GF-D8 (cell line): ENCODE results near the gene SLC6A19.
"Not testable (repeated sequence)": the region's sequence is repeated elsewhere in the genome, so short reads cannot be mapped to it uniquely, and the experiment has no call there.

Source experiments
- DNase-seq: peaks from one replicate; lab custom pipeline; 2025; lab: John Stamatoyannopoulos, UW

The SLC6A19 gene

DNA sequence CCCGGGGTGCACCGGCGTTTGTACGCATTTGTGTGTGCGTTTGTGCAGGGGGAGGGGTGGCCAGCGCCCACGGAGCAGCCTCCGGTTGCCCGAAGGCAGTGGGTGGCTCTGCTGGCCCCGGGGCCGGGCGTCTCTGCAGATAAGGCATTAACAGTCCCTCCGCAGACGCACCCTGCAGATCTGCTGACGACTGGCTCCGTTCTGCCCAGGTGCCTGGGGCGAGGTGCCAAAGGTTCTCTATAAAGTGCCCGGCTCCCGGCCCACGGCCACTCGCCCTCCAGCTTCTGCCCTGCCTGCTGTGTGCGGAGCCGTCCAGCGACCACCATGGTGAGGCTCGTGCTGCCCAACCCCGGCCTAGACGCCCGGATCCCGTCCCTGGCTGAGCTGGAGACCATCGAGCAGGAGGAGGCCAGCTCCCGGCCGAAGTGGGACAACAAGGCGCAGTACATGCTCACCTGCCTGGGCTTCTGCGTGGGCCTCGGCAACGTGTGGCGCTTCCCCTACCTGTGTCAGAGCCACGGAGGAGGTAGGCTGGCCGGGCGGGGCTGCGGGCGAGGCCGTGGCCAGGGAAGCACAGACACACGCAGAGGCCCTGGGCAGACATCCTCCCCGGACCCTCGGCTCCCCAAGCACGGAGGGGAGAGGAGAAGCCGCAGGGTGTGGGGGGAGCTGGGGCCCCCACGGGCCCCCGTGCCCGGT, at the start of gene SLC6A19:
SLC6A19 (plus strand) TSS at position 269 of the 699 bp plus-strand sequence; CDS start at position 325, 56 bp downstream.
- DNase-seq = no peak

- no peak for DNase-seq
These were observed 49.2 kb upstream of the SLC6A19 start for GRCh38 chr5:1152156-1152555.

DNA sequence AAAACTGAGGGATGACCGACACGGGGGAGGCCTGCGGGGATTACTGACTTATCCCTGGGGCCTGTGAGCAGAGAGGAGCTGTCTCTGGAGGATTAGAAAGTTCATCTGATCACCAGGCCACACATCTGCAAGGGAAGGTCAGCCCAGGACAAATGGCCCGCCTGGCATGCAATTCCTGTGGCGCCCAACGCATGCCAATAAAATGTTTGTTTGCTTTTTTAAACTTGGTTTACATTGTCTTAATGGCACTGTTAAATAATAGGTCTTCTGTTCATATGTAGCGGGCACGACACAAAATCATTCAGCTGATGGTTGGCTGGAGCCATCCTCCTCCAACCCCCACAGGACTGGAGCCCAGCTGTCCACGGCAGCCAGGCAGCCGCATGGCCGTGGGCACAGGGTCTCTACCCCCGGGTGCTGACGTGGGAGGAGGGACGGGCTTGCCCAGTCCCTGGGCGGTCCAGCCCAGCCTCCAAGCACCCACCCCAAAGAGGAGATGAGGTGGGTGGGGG, 48.6 kb upstream of the SLC6A19 start:
- no peak for DNase-seq

DNA sequence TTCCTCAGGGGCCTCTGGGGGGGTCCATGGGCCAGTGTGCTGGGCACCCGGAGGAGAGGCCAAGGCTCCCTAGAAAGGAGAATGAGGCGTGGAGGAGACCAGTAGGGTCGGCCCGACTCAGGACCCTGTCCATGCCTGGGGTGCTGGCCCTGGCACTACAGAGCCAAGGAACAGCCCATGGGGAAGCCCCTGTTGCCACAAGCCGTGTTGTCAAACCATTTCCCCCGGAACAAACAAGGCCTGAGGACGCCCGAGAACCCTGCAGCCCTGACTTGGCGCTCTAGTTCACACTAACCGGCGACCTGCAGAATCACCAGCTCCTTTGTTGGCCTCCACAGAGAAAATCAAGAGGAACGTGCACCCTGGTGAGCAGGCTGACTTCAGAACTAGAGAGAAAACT, 48.0 kb upstream of the SLC6A19 start:
- DNase-seq = no peak

- no peak for DNase-seq
These were observed 46.0 kb upstream of the SLC6A19 start for GRCh38 chr5:1155191-1156032.

DNA sequence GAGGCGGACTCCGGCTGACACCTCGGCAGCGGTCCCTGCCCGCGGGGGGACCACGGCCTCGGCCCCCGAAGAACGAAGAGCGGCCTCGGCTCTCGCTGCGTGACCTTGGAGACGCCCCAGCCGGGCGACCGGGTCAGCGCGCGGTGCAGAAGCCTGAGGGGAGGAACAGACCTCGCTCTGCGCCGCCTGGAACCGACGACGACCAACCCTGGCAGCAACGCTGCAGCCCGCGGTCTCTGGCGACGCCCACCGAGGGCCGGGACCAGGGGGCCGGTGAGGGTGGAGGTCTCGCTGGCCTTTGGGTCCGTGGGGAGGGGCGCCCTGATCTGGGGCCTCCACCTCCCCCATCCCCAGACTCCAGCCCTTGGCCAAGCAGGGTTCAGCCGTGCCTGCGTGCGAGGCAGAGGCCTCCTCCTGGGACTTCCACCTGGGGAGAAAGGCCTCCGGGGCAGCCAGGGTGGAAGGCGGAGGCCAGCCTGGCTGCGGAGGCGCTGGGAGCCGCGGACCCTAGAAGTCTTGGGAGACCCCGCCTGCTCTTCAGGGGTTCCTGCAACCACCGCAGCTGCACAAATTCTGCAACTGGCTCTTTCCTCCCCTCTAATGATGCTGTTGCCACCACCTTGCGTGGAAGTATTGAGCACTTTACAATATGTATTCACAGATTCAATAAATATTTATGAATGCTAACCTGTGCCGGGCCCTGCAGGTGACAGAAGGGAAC, 45.2 kb upstream of the SLC6A19 start:
- no peak for DNase-seq

DNA sequence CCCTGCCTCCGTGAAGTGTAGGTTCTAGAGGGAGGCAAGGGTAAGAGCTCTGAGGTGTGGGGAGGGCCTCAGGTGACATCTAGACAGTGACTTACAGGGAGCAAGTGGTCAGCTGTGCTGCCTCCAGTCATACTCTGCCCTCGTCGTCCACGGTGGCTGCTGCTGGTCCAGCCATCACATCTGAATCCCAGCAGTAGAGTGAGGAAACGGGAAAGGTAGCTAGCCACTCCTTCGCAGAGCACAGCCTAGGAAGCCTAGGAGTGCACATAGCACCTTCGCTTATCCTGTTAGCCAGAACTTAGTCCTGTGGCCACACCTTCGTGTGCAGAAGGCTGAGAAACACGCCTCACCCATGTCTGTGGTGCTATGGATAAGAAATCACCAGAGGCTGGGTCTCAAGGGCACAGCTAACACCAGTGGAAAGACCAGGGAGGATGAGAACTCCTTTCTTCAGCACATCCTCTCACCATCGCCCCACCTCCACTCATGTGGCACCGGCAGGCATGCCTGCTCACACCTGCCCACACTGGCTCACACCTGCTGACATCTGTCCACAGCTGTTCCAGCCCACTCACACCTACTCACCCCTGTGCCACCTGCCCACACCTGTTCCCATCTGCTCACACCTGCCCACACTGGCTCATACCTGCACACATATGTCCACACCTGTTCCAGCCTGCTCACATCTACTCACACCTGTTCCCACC, 44.5 kb upstream of the SLC6A19 start:
- no peak for DNase-seq

DNA sequence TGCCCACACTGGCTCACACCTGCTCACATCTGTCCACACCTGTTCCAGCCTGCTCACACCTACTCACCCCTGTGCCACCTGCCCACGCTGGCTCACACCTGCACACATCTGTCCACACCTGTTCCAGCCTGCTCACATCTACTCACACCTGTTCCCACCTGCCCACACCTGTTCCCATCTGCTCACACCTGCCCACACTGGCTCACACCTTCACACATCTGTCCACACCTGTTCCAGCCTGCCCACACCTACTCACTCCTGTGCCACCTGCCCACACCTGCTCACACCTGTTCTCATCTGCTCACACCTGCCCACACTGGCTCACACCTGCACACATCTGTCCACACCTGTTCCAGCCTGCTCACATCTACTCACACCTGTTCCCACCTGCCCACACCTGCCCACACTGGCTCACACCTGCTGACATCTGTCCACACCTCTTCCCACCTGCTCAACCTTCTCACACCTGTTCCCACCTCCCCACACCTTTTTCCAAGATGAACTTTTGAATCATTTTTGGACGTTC, 43.9 kb upstream of the SLC6A19 start:
- not testable (repeated sequence) for DNase-seq

DNA sequence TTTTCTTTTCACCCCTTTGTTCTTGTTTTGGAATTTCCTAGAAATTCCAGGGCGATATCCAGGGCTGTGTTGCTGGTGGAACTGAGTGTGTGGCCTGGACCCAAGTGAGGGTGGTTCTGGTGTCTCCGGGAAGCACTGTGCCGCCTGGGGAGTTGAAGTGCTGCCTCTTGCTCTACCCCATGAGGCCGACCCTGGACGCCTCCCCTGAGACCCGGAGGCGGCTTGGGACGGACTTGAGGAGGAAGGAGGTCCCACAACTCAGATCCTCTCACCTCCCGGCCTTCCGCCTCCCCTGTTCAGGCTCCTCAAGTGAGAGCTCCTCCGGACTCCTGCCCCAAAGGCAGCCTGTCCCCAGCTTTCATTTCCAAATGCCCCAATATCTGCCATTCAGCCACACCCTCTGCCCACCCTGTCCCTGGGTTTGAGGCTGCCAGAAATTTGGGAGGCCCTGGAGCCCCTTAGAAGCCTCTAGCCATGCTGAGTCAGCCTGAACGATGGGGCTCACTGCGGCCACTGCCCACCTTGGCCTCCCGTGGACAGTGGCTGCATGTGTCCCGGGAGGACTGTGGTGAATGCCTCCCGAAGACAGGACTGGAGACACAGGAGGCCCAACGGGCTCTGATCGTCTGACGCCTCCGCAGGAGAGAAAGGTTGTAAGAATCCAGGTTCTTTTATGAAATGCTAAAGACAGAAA, 42.6 kb upstream of the SLC6A19 start:
- DNase-seq = no peak

- DNase-seq = no peak
These were observed 42.1 kb upstream of the SLC6A19 start for GRCh38 chr5:1159341-1159675.

DNA sequence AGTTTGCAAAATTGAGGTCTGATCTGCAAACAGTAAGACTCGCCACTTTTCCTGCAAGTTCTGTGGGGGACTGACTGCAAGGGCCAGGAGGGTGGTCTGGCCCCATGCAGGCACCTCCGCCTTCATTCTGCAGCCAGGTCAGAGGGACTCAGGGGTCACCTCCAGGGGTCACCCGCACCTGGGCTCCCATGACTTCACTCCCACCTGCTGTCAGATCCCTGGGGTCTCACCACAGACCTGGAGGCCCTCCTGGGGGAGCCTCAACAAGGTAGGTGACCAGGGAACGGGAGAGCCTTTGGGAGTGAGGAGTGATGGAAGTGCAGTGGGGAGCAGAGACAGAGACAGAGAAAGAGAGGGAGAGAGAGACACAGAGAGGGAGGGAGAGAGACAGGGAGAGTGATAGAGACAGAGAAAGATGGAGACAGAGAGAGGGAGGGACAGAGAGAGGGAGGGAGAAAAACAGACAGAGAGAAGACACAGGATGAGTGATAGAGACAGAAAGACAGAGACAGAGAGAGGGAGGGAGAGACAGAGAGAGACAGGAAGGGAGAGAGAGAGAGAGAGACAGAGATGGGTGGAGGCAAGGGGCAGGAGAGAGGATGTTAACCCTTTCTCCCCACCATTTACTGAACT, 41.5 kb upstream of the SLC6A19 start:
- DNase-seq = no peak

DNA sequence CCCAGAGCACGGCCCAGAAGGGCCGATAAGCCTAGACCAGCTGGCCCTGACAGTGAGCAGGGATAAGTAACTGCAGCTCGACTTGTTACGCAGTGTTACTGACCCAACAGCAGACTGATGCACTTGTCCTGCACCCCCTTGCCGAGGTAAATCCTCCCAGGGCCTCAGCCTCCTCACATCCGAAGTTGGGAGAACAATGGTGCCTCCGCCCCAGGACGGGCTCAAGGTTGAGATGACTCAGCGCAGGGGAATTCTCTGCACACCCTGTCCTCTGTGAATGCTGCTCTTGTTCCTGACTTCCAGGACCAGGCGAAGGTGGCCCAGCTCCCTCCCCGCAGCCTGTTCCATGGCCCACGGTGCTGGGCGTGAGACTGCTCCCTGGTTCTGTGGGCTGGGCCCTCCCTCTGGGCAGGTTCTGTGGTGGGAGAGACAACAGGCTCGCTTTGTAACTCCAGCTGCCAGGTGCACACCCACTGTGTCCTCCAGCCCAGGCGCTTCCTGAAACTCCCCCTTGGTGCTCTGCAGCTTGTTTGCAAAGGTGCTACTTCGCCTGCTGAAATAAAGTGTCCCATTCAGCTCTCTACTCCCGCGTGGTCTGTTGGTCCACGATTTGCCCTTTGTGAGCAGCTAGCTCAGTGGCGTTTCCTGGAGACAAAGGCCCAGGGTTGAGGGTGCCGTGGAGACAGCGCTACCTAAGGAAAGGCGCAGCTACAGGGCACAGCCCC, 40.1 kb upstream of the SLC6A19 start:
- DNase-seq = no peak

- DNase-seq = no peak
These were observed 39.6 kb upstream of the SLC6A19 start for GRCh38 chr5:1161833-1162229.

- DNase-seq = no peak
These were observed 39.1 kb upstream of the SLC6A19 start for GRCh38 chr5:1162276-1162675.

GRCh38 chr5:1162751-1163150, 38.6 kb upstream of the SLC6A19 start:
- no peak for DNase-seq

DNA sequence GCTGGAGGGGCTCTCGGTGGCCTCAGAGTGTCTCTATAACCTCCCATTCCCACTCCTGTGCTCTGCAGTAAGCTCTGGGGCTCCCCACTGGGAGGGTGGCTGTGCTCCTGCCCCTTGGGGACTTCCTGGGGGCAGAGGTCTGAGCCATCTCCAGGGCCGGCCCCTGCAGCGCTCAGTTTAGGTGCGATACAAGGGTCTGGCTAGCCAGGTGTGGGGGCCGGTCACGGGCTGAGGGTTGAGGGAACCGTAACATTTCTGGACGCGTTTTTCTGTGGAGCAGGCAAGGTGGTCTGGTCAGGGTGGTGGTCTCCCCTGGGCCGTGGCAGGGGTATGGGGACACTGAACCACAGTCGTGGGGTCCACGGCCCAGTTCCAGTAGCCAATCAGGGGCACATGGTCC, 38.0 kb upstream of the SLC6A19 start:
- no peak for DNase-seq

GRCh38 chr5:1163879-1164278, 37.5 kb upstream of the SLC6A19 start:
- no peak for DNase-seq

DNA sequence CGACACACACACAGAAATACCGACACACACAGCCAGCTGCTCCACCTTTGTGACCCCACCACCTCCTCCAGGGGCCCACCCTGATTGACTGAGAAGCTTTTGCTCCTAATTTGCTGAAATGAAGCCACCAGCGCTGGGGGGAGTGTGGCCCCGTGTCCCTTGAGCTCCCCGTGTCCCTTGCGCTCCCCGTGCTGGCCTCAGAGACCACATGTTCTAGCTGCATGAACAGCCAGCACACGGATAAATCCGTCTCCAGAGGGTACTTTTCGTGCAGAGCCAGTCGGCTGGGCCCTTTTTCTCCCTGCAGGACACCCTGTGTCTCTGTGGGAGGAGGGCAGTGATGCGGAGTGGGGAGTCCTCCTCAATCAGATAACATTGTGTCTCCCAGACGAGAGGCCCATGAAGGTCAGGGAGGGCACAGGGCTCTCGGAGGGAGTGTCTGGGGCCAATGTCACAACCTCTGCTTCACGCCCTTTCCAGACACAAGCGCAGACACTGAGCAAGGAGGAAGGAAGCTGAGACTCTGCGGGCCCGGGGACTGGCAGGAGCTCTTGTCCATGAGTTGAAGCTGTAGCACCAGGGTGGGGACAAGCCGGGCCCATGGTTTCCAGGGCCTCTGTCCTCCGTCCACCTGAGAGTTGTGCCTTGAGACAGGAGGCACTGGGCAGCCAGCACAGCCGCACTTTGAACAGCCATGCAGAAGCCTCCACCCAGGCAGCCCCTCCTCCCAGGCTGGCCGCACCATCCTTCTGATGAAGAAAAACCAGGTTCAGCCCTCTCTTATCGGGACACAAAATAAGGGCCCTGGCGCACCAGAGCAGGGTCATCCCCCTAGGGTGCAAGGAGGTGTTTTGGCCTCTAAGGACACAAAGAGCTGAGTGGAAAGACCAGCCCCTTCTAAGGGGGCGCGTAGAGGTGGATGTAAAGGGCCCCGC, 36.4 kb upstream of the SLC6A19 start:
- no peak for DNase-seq

DNA sequence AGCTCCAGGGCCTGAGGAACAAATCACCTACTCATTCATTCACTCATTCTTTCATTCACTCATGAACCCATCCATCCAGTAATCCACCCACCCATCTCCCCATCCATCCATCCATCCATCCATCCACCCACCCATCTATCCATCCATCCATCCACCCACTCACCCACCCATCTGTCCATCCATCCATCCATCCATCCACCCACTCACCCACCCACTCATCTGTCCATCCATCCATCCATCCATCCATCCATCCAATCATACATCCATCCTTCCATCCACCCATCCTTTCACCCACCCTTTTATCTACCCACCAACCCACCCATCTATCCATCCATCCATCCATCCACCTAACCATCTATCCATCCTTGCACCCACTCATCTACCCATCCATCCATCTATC, 35.5 kb upstream of the SLC6A19 start:
- no peak for DNase-seq
